Stimulated activated CD4-positive, alpha-beta T cell treated with anti-CD3 and anti-CD28 coated beads, Interleukin-2, amount 100 ng/mL, for 4 hours (primary cell): ENCODE measurements around the gene RBP4.

Experiments used
- DNase-seq: peaks from one replicate; pipeline ENCODE4 v3.0.0-alpha.2; 2020; ENCODE audit warnings: low read depth

The RBP4 gene

GRCh38 chr10:93601146-93601773 lies at the start of gene RBP4:
TSS of gene RBP4 (minus strand) at chr10:93601235. CDS start at chr10:93601028, 207 bp downstream.
- DNase-seq: no peak

- DNase-seq: no peak
These were observed 38.8 kb upstream of the RBP4 start for GRCh38 chr10:93639791-93640190.

- no peak for DNase-seq
These were observed 29.9 kb upstream of the RBP4 start for GRCh38 chr10:93630625-93631557.

GRCh38 chr10:93629647-93630305 lies 28.7 kb upstream of the RBP4 start:
- no peak for DNase-seq

- no peak for DNase-seq
These were observed 27.8 kb upstream of the RBP4 start for GRCh38 chr10:93628858-93629257.

GRCh38 chr10:93622942-93623341 lies 21.9 kb upstream of the RBP4 start:
- DNase-seq: no peak

- no peak for DNase-seq
These were observed 19.9 kb upstream of the RBP4 start for GRCh38 chr10:93620925-93621324.

- DNase-seq: no peak
These were observed 14.7 kb upstream of the RBP4 start for GRCh38 chr10:93615576-93616235.

- DNase-seq: no peak
These were observed 13.2 kb upstream of the RBP4 start for GRCh38 chr10:93614101-93614825.

GRCh38 chr10:93613126-93613525 lies 12.1 kb upstream of the RBP4 start:
- no peak for DNase-seq

- DNase-seq: no peak
These were observed 11.3 kb upstream of the RBP4 start, which contains the start of gene PDE6C for GRCh38 chr10:93612311-93612710. TSS of gene PDE6C (plus strand) at chr10:93612537. CDS start at chr10:93612726, 189 bp downstream.

- no peak for DNase-seq
These were observed 7.4 kb upstream of the RBP4 start for GRCh38 chr10:93608421-93608820.

- no peak for DNase-seq
These were observed 3.1 kb upstream of the RBP4 start for GRCh38 chr10:93604146-93604545.

GRCh38 chr10:93603023-93603422 lies 2.0 kb upstream of the RBP4 start:
- no peak for DNase-seq

- no peak for DNase-seq
These were observed 733 bp upstream of the RBP4 start for GRCh38 chr10:93601774-93602162.

GRCh38 chr10:93600446-93601145 lies 439 bp downstream of the RBP4 start:
- no peak for DNase-seq

GRCh38 chr10:93599778-93600177 lies 1.3 kb downstream of the RBP4 start:
- DNase-seq: no peak

GRCh38 chr10:93599335-93599734 lies 1.7 kb downstream of the RBP4 start:
- no peak for DNase-seq

GRCh38 chr10:93598157-93598556 lies 2.9 kb downstream of the RBP4 start:
- no peak for DNase-seq

GRCh38 chr10:93597075-93597599 lies 3.9 kb downstream of the RBP4 start:
- no peak for DNase-seq

GRCh38 chr10:93596539-93596938 lies 4.5 kb downstream of the RBP4 start:
- no peak for DNase-seq
